Measurements from ENCODE around the gene KLK2. TPM values are rescaled to one million over a fixed set of nuclear protein-coding genes. Genes with fewer than 3 reads are reported as not detected.
A peak's percentile ranks its signal among the peaks of the same experiment; 100 is the strongest.

KLK2 gene
- total RNA-seq, 1 donor from 2014 or later: not detected

- H3K4me3 Mint-ChIP-seq: no peak overlapping the region
- DNase-seq (ENCODE audit: low read depth, low spot score): no peak
- H3K4me1 Mint-ChIP-seq: peaks cover 3% of the 10 kb centered on the region
- peaks cover 87% of the 10 kb centered on the region for H3K27me3 Mint-ChIP-seq (ENCODE audit: low read depth)
- H3K9me3 Mint-ChIP-seq: no peaks in the 10 kb centered on the region
- TF ChIP-seq CTCF (conservative IDR thresholded peaks at IDR 0.05): no peak
- H3K27ac Mint-ChIP-seq (ENCODE audit: unreplicated experiment): no peak overlapping the region
- H3K36me3 Mint-ChIP-seq (ENCODE audit: low read depth): no peaks in the 10 kb centered on the region
These were observed 31.1 kb upstream of the KLK2 start for GRCh38 chr19:50842130-50842529.

- Mint-ChIP-seq H3K27ac (ENCODE audit: unreplicated experiment) (peak overlapping the region; percentile 46), H3K4me3 (no peak overlapping the region), H3K36me3 (ENCODE audit: low read depth) (no peaks in the 10 kb centered on the region)
These were observed 30.0 kb upstream of the KLK2 start for GRCh38 chr19:50843205-50843604.

GRCh38 chr19:50843701-50844221 lies 29.5 kb upstream of the KLK2 start:
- H3K27me3 Mint-ChIP-seq (ENCODE audit: low read depth): peaks cover 84% of the 10 kb centered on the region
- H3K9me3 Mint-ChIP-seq: no peaks in the 10 kb centered on the region
- no peak for DNase-seq (ENCODE audit: low read depth, low spot score)
- TF ChIP-seq CTCF (conservative IDR thresholded peaks at IDR 0.05): no peak
- H3K36me3 Mint-ChIP-seq (ENCODE audit: low read depth): no peaks in the 10 kb centered on the region
- no peaks in the 10 kb centered on the region for H3K4me1 Mint-ChIP-seq
- H3K4me3 Mint-ChIP-seq: no peak overlapping the region
- H3K27ac Mint-ChIP-seq (ENCODE audit: unreplicated experiment): peak overlapping the region; percentile 46

More at GRCh38 chr19:50843205-50843604, 30.0 kb upstream of the KLK2 start:
- no peak for DNase-seq (ENCODE audit: low read depth, low spot score)
- H3K4me1 Mint-ChIP-seq: peaks cover under 1% of the 10 kb centered on the region
- TF ChIP-seq CTCF (conservative IDR thresholded peaks at IDR 0.05): no peak
- no peaks in the 10 kb centered on the region for H3K9me3 Mint-ChIP-seq
- H3K27me3 Mint-ChIP-seq (ENCODE audit: low read depth): peaks cover 82% of the 10 kb centered on the region

GRCh38 chr19:50844296-50844935 lies 28.8 kb upstream of the KLK2 start:
- Mint-ChIP-seq H3K27ac (ENCODE audit: unreplicated experiment) (no peak overlapping the region), H3K27me3 (ENCODE audit: low read depth) (peaks cover 85% of the 10 kb centered on the region), H3K9me3 (no peaks in the 10 kb centered on the region)

GRCh38 chr19:50850738-50851137 lies 22.5 kb upstream of the KLK2 start:
- H3K4me1 Mint-ChIP-seq: no peaks in the 10 kb centered on the region
- peaks cover 72% of the 10 kb centered on the region for H3K27me3 Mint-ChIP-seq (ENCODE audit: low read depth)
- no peak for TF ChIP-seq CTCF (conservative IDR thresholded peaks at IDR 0.05)
- no peak for DNase-seq (ENCODE audit: low read depth, low spot score)
- no peak overlapping the region for H3K4me3 Mint-ChIP-seq
- H3K27ac Mint-ChIP-seq (ENCODE audit: unreplicated experiment): no peak overlapping the region
- no peaks in the 10 kb centered on the region for H3K36me3 Mint-ChIP-seq (ENCODE audit: low read depth)
- H3K9me3 Mint-ChIP-seq: no peaks in the 10 kb centered on the region

More at GRCh38 chr19:50844296-50844935, 28.8 kb upstream of the KLK2 start:
- no peak for TF ChIP-seq CTCF (conservative IDR thresholded peaks at IDR 0.05)
- no peaks in the 10 kb centered on the region for H3K36me3 Mint-ChIP-seq (ENCODE audit: low read depth)
- DNase-seq (ENCODE audit: low read depth, low spot score): no peak
- H3K4me3 Mint-ChIP-seq: no peak overlapping the region
- no peaks in the 10 kb centered on the region for H3K4me1 Mint-ChIP-seq

Data from neural crest cell (in vitro differentiated cells).